Stomach (tissue), 19 donors: ENCODE data around the gene IFNK. TPM values are rescaled to one million over a fixed set of nuclear protein-coding genes. Genes with fewer than 3 reads are reported as not detected.
A peak's percentile ranks its signal among the peaks of the same experiment; 100 is the strongest.

Experiments
- DNase-seq, 2 donors: peaks; one replicate each; pipeline versions ENCODE4 v3.0.0 to v3.0.0-alpha.2; 2013 to 2019
- H3K27ac ChIP-seq, 5 donors: fragments of 200-600 bp in 4 of 5; sonication (generic) in 4 of 5; one replicate each; pipeline ENCODE4 v1.5.1; 2013 to 2019; ENCODE audit warnings: mild to moderate bottlenecking in 1 of 5, moderate library complexity in 1 of 5
- H3K27me3 ChIP-seq, 3 donors: fragments of 200-600 bp; sonication (generic); one replicate each; pipeline ENCODE4 v1.5.1; 2017 to 2019; ENCODE audit warnings: mixed run types in 1 of 3
- H3K36me3 ChIP-seq, 4 donors: fragments of 200-600 bp; sonication (generic); 1 replicate in 3 of 4; 2 replicates in 1 of 4; pipeline ENCODE4 v1.5.1; 2016 to 2019
- H3K4me1 ChIP-seq, 4 donors: fragments of 200-600 bp; sonication (generic); one replicate each; pipeline ENCODE4 v1.5.1; 2016 to 2019
- H3K4me3 ChIP-seq, 4 donors: fragments of 200-600 bp; sonication (generic) in 3 of 4; one replicate each; pipeline ENCODE4 v1.5.1; 2016 to 2019; ENCODE audit warnings: mild to moderate bottlenecking in 1 of 4
- H3K9me3 ChIP-seq, 4 donors: fragments of 200-600 bp; sonication (generic); one replicate each; pipeline ENCODE4 v1.5.1; 2016 to 2019
- CTCF ChIP-seq, 7 experiments: fragments of 450-650 bp in 4 of 7; fragments of 200-600 bp in 3 of 7; sonication (generic) in 3 of 7; IDR thresholded peaks; one replicate each; pipeline ENCODE4 v1.5.1; 2016 to 2019; ENCODE audit warnings: antibody characterized with exemption in 7 of 7, control low read depth in 2 of 7, mild to moderate bottlenecking in 1 of 7
- EP300 ChIP-seq: sonication (generic); formaldehyde crosslinking; IDR thresholded peaks from one replicate; pipeline ENCODE4 v1.6.1; 2017; ENCODE audit warnings: antibody characterized with exemption
- POLR2A ChIP-seq, 4 donors: fragments of 450-650 bp; IDR thresholded peaks; one replicate each; pipeline ENCODE4 v1.6.1; 2016; ENCODE audit warnings: antibody characterized with exemption in 4 of 4, control low read depth in 2 of 4, mild to moderate bottlenecking in 1 of 4, moderate library complexity in 1 of 4
- POLR2AphosphoS5 ChIP-seq, 3 donors: sonication (generic); formaldehyde crosslinking; IDR thresholded peaks; one replicate each; pipeline ENCODE4 v1.6.1; 2016; ENCODE audit warnings: antibody characterized with exemption in 3 of 3
- WGBS, 5 donors: extraction: QIAGEN DNeasy Blood & Tissue Kit in 3 of 5; methylation state at CpG; one replicate each; pipeline versions ENCODE4 v1.1.5 to v1.1.7; 2013 to 2018; 5-methylcytosine and 5-hydroxymethylcytosine counted together
- intact Hi-C: fragments of 100-400 bp; cut with DNase I; formaldehyde crosslinking; loops from one replicate; pipeline ENCODE4 v1.15.1; 2023; ENCODE audit warnings: low total_unique reads
- long read RNA-seq, 10 donors: transcript quantifications; one replicate each; lab custom pipeline, GENCODE V29; 2026
- polyA plus RNA-seq, 3 donors: library from polyadenylated mRNA; stranded (reverse); fragments of 200-250 nt; gene quantifications; one replicate each; pipeline ENCODE4 v1.2.3, GENCODE V29; 2013
- total RNA-seq, 5 donors: library from RNA; depleted of rRNA; stranded (reverse); fragments of >200 nt; gene quantifications; one replicate each; pipeline versions ENCODE4 v1.1.0 to v1.2.3, GENCODE V29; 2014 to 2016
- donor health status: healthy with polysubstance abuse.
- donor health status: Bipolar disorder and iron deficiency.
- donor health status: healthy.

The IFNK gene
- total RNA-seq (not detected), polyA plus RNA-seq (not detected)
- long read RNA-seq, donor 1, result 0 reads
- long read RNA-seq, donor 2, result 0 reads
- long read RNA-seq, donor 3, result 0 reads
- long read RNA-seq, donor 4, result 0 reads
- long read RNA-seq, donor 5, result 0 reads
- long read RNA-seq, donor 6, result 0 reads
- long read RNA-seq, donor 7, result 0 reads
- long read RNA-seq, donor 8, result 0 reads
- long read RNA-seq, donor 9, result 0 reads
- long read RNA-seq, donor 10, result 0 reads

- DNase-seq, result no peak
- Histone ChIP-seq H3K36me3 (peaks cover 0 to 8% (median 0%) of the 10 kb centered on the region in 4 donors), H3K27me3 (no peaks in the 10 kb centered on the region), H3K4me3 (no peak within 1 kb of the TSS), H3K9me3 (no peaks in the 10 kb centered on the region), H3K27ac (no peak within 1 kb of the TSS), H3K4me1 (peaks cover 11 to 27% (median 18%) of the 10 kb centered on the region in 4 donors)
- intact Hi-C loops, result no loop called here
- TF ChIP-seq EP300 (no peak), CTCF (IDR thresholded peaks at IDR 0.05) (no peak), POLR2AphosphoS5 (IDR thresholded peaks at IDR 0.05) (no peak), POLR2A (IDR thresholded peaks at IDR 0.05) (no peak)
- 87 to 95% (median 89%) methylated on average over 2 of the region's 2 CpGs for WGBS, 5 donors
Measured at GRCh38 chr9:27524236-27524635, at the start of gene IFNK. IFNK (plus strand) TSS chr9:27524290; CDS start chr9:27524337, 47 bp downstream.

GRCh38 chr9:27474305-27474704, 49.8 kb upstream of the IFNK start:
- H3K27ac ChIP-seq, result peak overlapping the region in 3 of 5 donors; percentile 17 to 72 (median 17)

GRCh38 chr9:27475057-27475595, 49.0 kb upstream of the IFNK start:
- intact Hi-C loops, result no loop called here
- H3K27ac ChIP-seq, result peak overlapping the region in 2 of 5 donors; percentile 17 to 72

More at GRCh38 chr9:27474305-27474704, 49.8 kb upstream of the IFNK start:
- TF ChIP-seq POLR2A (IDR thresholded peaks at IDR 0.05) (no peak), POLR2AphosphoS5 (IDR thresholded peaks at IDR 0.05) (no peak)
- intact Hi-C loops, result no loop called here
- no peaks in the 10 kb centered on the region for H3K36me3 ChIP-seq
- no peak overlapping the region for H3K4me3 ChIP-seq
- no peaks in the 10 kb centered on the region for H3K27me3 ChIP-seq
- DNase-seq, result no peak
- H3K4me1 ChIP-seq, result peaks cover 25 to 55% (median 38%) of the 10 kb centered on the region in 4 donors
- H3K9me3 ChIP-seq, result peaks cover 0 to 6% (median 2%) of the 10 kb centered on the region in 4 donors
- WGBS, 5 donors, result 79 to 90% (median 85%) methylated on average over 1 of the region's 1 CpG

GRCh38 chr9:27476870-27477515, 47.1 kb upstream of the IFNK start:
- H3K36me3 ChIP-seq, result no peaks in the 10 kb centered on the region
- H3K4me3 ChIP-seq, result no peak overlapping the region
- no peaks in the 10 kb centered on the region for H3K27me3 ChIP-seq
- DNase-seq, result no peak
- intact Hi-C loops, result no loop called here
- no peak overlapping the region for H3K27ac ChIP-seq
- 93 to 97% (median 95%) methylated on average over 6 of the region's 6 CpGs for WGBS, 5 donors
- H3K9me3 ChIP-seq, result peaks cover 0 to 6% (median 2%) of the 10 kb centered on the region in 4 donors
- no peak for TF ChIP-seq CTCF (IDR thresholded peaks at IDR 0.05)
- no peak for TF ChIP-seq EP300
- no peak for TF ChIP-seq POLR2A (IDR thresholded peaks at IDR 0.05)
- TF ChIP-seq POLR2AphosphoS5 (IDR thresholded peaks at IDR 0.05), result no peak
- peaks cover 12 to 36% (median 20%) of the 10 kb centered on the region in 4 donors for H3K4me1 ChIP-seq

More at GRCh38 chr9:27475057-27475595, 49.0 kb upstream of the IFNK start:
- DNase-seq, result no peak
- H3K4me1 ChIP-seq, result peaks cover 23 to 50% (median 34%) of the 10 kb centered on the region in 4 donors
- no peaks in the 10 kb centered on the region for H3K36me3 ChIP-seq
- WGBS, 5 donors, result 78 to 90% (median 86%) methylated on average over 7 of the region's 7 CpGs
- TF ChIP-seq EP300 (no peak), CTCF (IDR thresholded peaks at IDR 0.05) (no peak)
- peaks cover 0 to 6% (median 2%) of the 10 kb centered on the region in 4 donors for H3K9me3 ChIP-seq
- no peaks in the 10 kb centered on the region for H3K27me3 ChIP-seq
- no peak overlapping the region for H3K4me3 ChIP-seq
